CD4-positive, alpha-beta T cell (primary cell): ENCODE data around the gene LRIT3. TPM values are rescaled to one million over a fixed set of nuclear protein-coding genes. Genes with fewer than 3 reads are reported as not detected.

Experiments
- ATAC-seq: fragments of 200-7000 bp; cut with Tn5 transposase; one replicate; pipeline ENCODE4 v1.10.0; 2022; ENCODE audit warnings: mild to moderate bottlenecking; ENCODE audit not compliant: poor library complexity
- CTCF ChIA-PET: fragments of 350-600 bp; sonication (Branson Sonifier 250); formaldehyde crosslinking; loops from one replicate; lab custom pipeline; 2021; ENCODE audit warnings: antibody characterized with exemption, inconsistent platforms; lab: Charles Lee
- POLR2A ChIA-PET: fragments of 350-600 bp; sonication (Branson Sonifier 250); formaldehyde crosslinking; loops from one replicate; lab custom pipeline; 2021; ENCODE audit warnings: antibody characterized with exemption, inconsistent platforms; lab: Charles Lee
- DNase-seq, 14 experiments: peaks; one replicate each; pipeline ENCODE4 v3.0.0-alpha.2; 2013 to 2020; ENCODE audit warnings: mixed read lengths in 2 of 14
- H3K27ac ChIP-seq, 2 donors: one replicate each; pipeline versions ENCODE4 v1.5.1 to v1.7.0; 2013; ENCODE audit warnings: low read length in 2 of 2, low read depth in 1 of 2, mild to moderate bottlenecking in 1 of 2
- H3K27me3 ChIP-seq, 2 experiments: 1 replicate in 1 of 2; 2 replicates in 1 of 2; pipeline versions ENCODE4 v1.6.1 to v1.7.0; 2013; ENCODE audit warnings: low read length in 2 of 2, control low read depth in 1 of 2, mild to moderate bottlenecking in 1 of 2, moderate library complexity in 1 of 2; ENCODE audit not compliant: insufficient read depth in 2 of 2, control insufficient read depth in 1 of 2
- H3K36me3 ChIP-seq: one replicate; pipeline ENCODE4 v1.6.1; 2013; ENCODE audit warnings: low read length, control low read depth; ENCODE audit not compliant: insufficient read depth
- H3K4me1 ChIP-seq: one replicate; pipeline ENCODE4 v1.6.1; 2013; ENCODE audit warnings: low read length, control low read depth; ENCODE audit not compliant: insufficient read depth
- H3K4me3 ChIP-seq: one replicate; pipeline ENCODE4 v1.5.1; 2013; ENCODE audit warnings: mild to moderate bottlenecking, low read length, moderate library complexity
- H3K9me3 ChIP-seq, 2 experiments: 1 replicate in 1 of 2; 2 replicates in 1 of 2; pipeline versions ENCODE4 v1.6.1 to v1.7.0; 2013; ENCODE audit warnings: low read length in 2 of 2, mild to moderate bottlenecking in 2 of 2, control low read depth in 1 of 2, moderate library complexity in 1 of 2; ENCODE audit not compliant: control insufficient read depth in 1 of 2, insufficient read depth in 1 of 2
- H3K27ac Mint-ChIP-seq: one replicate; pipeline ENCODE4 v1.8.0; 2020; ENCODE audit warnings: mixed read lengths
- H3K27me3 Mint-ChIP-seq: one replicate; pipeline ENCODE4 v1.8.0; 2021; ENCODE audit warnings: mixed read lengths
- H3K36me3 Mint-ChIP-seq: one replicate; pipeline ENCODE4 v1.8.0; 2021; ENCODE audit warnings: low read depth, mixed read lengths
- H3K4me1 Mint-ChIP-seq: one replicate; pipeline ENCODE4 v1.8.0; 2021; ENCODE audit warnings: low read depth, mixed read lengths
- H3K4me3 Mint-ChIP-seq: one replicate; pipeline ENCODE4 v1.8.0; 2020; ENCODE audit warnings: mild to moderate bottlenecking, mixed read lengths
- H3K9me3 Mint-ChIP-seq: one replicate; pipeline ENCODE4 v1.8.0; 2020; ENCODE audit warnings: mixed read lengths
- CTCF ChIP-seq: fragments of 200-600 bp; IDR thresholded peaks from one replicate; pipeline ENCODE4 v1.8.0; 2022; ENCODE audit warnings: antibody characterized with exemption, mild to moderate bottlenecking
- intact Hi-C, 2 experiments: fragments of 100-400 bp; cut with DNase I in 1 of 2; cut with micrococcal nuclease in 1 of 2; formaldehyde crosslinking; loops; one replicate each; pipeline versions ENCODE4 v1.15.1 to v1.9.0; 2023 to 2025; cut with DNase I, micrococcal nuclease
- total RNA-seq, 174 experiments: library from RNA in 2 of 174; stranded (reverse) in 2 of 174; gene quantifications; one replicate each; pipeline ENCODE4 v1.2.3 and lab custom pipeline; 2021 to 2026

Gene LRIT3
- total RNA-seq, 2 experiments from 2014 or later: 0.14 TPM; not detected in 1

GRCh38 chr4:109872065-109872464 is 24.2 kb downstream of the LRIT3 start:
- no peaks in the 10 kb centered on the region for H3K4me1 ChIP-seq
- no peaks in the 10 kb centered on the region for H3K36me3 ChIP-seq
- Mint-ChIP-seq H3K27me3 (no peaks in the 10 kb centered on the region), H3K9me3 (no peaks in the 10 kb centered on the region), H3K27ac (no peak overlapping the region), H3K36me3 (peaks cover 9% of the 10 kb centered on the region), H3K4me1 (no peaks in the 10 kb centered on the region), H3K4me3 (no peak overlapping the region)
- ChIA-PET CTCF (no interaction called here), POLR2A (no interaction called here)
- H3K9me3 ChIP-seq: no peaks in the 10 kb centered on the region
- no peak for TF ChIP-seq CTCF
- intact Hi-C loops: no loop called here
- DNase-seq: no peak
- no peaks in the 10 kb centered on the region for H3K27me3 ChIP-seq
- no peak overlapping the region for H3K27ac ChIP-seq
- H3K4me3 ChIP-seq: no peak overlapping the region
- no peak for ATAC-seq

GRCh38 chr4:109872950-109873656 is 25.2 kb downstream of the LRIT3 start:
- H3K4me3 ChIP-seq: no peak overlapping the region
- H3K36me3 ChIP-seq: no peaks in the 10 kb centered on the region
- no peaks in the 10 kb centered on the region for H3K4me1 ChIP-seq
- H3K27ac Mint-ChIP-seq: no peak overlapping the region
- no peak for TF ChIP-seq CTCF
- H3K27me3 ChIP-seq: no peaks in the 10 kb centered on the region
- H3K4me1 Mint-ChIP-seq: no peaks in the 10 kb centered on the region
- H3K27me3 Mint-ChIP-seq: no peaks in the 10 kb centered on the region
- H3K9me3 Mint-ChIP-seq: no peaks in the 10 kb centered on the region
- no peak overlapping the region for H3K27ac ChIP-seq
- intact Hi-C loops: no loop called here
- peaks cover 9% of the 10 kb centered on the region for H3K36me3 Mint-ChIP-seq
- POLR2A ChIA-PET: no interaction called here
- CTCF ChIA-PET: no interaction called here
- ATAC-seq: no peak
- no peak overlapping the region for H3K4me3 Mint-ChIP-seq
- no peak for DNase-seq
- H3K9me3 ChIP-seq: no peaks in the 10 kb centered on the region

- no peak for TF ChIP-seq CTCF
- ChIA-PET CTCF (no interaction called here), POLR2A (no interaction called here)
- Histone ChIP-seq H3K36me3 (no peaks in the 10 kb centered on the region), H3K4me1 (no peaks in the 10 kb centered on the region), H3K4me3 (no peak overlapping the region), H3K9me3 (no peaks in the 10 kb centered on the region), H3K27me3 (no peaks in the 10 kb centered on the region), H3K27ac (no peak overlapping the region)
- H3K27me3 Mint-ChIP-seq: no peaks in the 10 kb centered on the region
- DNase-seq (no peak), ATAC-seq (no peak)
- no peaks in the 10 kb centered on the region for H3K9me3 Mint-ChIP-seq
- intact Hi-C loops: no loop called here
- no peak overlapping the region for H3K4me3 Mint-ChIP-seq
- H3K36me3 Mint-ChIP-seq: peaks cover 9% of the 10 kb centered on the region
- H3K4me1 Mint-ChIP-seq: no peaks in the 10 kb centered on the region
- H3K27ac Mint-ChIP-seq: no peak overlapping the region
Observed at GRCh38 chr4:109873791-109874514, 26.0 kb downstream of the LRIT3 start.
